ENCODE measurements around the gene TRAPPC5. TPM values are rescaled to one million over a fixed set of nuclear protein-coding genes. Genes with fewer than 3 reads are reported as not detected.

Gene TRAPPC5
- polyA plus RNA-seq, 1 of the 3 experiments (the other 2 are of a cell fraction), result 49.4 TPM

- no peak overlapping the region for H3K27ac ChIP-seq (ENCODE audit: low read depth in 2 of 2, low read length in 1 of 2)
- no peak overlapping the region for H3K4me3 ChIP-seq (ENCODE audit: low read depth in 2 of 2, low read length in 1 of 2)
- no peak for DNase-seq
- peaks cover 90% of the 10 kb centered on the region for H3K27me3 ChIP-seq (ENCODE audit: insufficient read depth)
- H3K4me1 ChIP-seq (ENCODE audit: control insufficient read depth in 1 of 2, insufficient read depth in 2 of 2, low read depth in 1 of 2, low read length in 1 of 2), result no peaks in the 10 kb centered on the region
- H3K9me2 ChIP-seq, result no peaks in the 10 kb centered on the region
- H3K9ac ChIP-seq, result no peak overlapping the region
- H3F3A ChIP-seq (replicated peaks; ENCODE audit: insufficient read depth), result no peaks in the 10 kb centered on the region
- H2AFZ ChIP-seq (ENCODE audit: low read depth), result no peak overlapping the region
- no peaks in the 10 kb centered on the region for H3K36me3 ChIP-seq (replicated peaks in 1 of 2; ENCODE audit: control insufficient read depth in 1 of 2, insufficient read depth in 2 of 2, low read length in 1 of 2)
- ChIA-PET POLR2A (no interaction called here), CTCF (interaction anchor here (0.8 to 3.0 kb wide), 3 partner anchors 17 to 129 kb away, joined by 3 to 13 read pairs (median 4); partner anchors contain the start of gene TRAPPC5)
- WGBS (ENCODE audit: low lambda C conversion rate), result 3% methylated on average over 10 of the region's 10 CpGs
- no peaks in the 10 kb centered on the region for H3K79me2 ChIP-seq (ENCODE audit: insufficient read depth)
- TF ChIP-seq GABPA (IDR thresholded peaks at IDR 0.05; ENCODE audit: low read depth) (no peak), USF2 (IDR thresholded peaks at IDR 0.05; ENCODE audit: borderline replicate concordance, low read depth, low read length) (no peak), EZH2phosphoT487 (IDR thresholded peaks at IDR 0.05; ENCODE audit: borderline replicate concordance, low read depth) (no peak), RXRA (IDR thresholded peaks at IDR 0.05; ENCODE audit: borderline replicate concordance, low read depth) (no peak)
- H3K4me2 ChIP-seq, result no peak overlapping the region
- no peaks in the 10 kb centered on the region for H4K20me1 ChIP-seq (ENCODE audit: insufficient read depth)
- no peaks in the 10 kb centered on the region for H3K9me3 ChIP-seq
Observed at GRCh38 chr19:7697721-7698287, 17.2 kb downstream of the TRAPPC5 start.

DNA sequence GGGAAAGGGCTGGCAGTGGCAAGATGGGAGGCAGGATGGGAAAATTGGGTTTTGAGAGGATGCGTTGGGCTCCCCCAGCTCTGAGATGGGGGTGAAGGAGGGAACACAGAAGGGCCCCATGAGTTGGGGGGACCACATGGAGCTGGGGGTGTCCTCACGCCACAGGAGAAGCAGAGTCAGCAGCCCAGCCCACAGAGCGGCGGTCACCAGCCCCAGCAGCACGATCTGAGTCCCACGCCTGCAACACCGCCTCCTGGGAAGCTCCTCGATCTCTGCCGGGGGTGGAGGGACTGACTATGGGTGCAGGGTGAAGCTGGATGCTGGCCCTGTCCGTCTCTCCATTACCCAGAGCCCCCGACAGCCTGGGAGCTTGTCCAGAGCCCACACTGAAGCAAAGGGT, 17.9 kb downstream of the TRAPPC5 start:
- DNase-seq, result no peak
- ChIA-PET POLR2A (no interaction called here), CTCF (interaction anchor here (3.0 kb wide), 1 partner anchor 18 kb away, joined by 13 read pairs; the partner anchor contains the start of gene TRAPPC5)
- Histone ChIP-seq H3K27ac (ENCODE audit: low read depth in 2 of 2, low read length in 1 of 2) (no peak overlapping the region), H3K9me3 (no peaks in the 10 kb centered on the region), H2AFZ (ENCODE audit: low read depth) (no peak overlapping the region), H4K20me1 (ENCODE audit: insufficient read depth) (no peaks in the 10 kb centered on the region), H3K9me2 (no peaks in the 10 kb centered on the region), H3K4me1 (ENCODE audit: control insufficient read depth in 1 of 2, insufficient read depth in 2 of 2, low read depth in 1 of 2, low read length in 1 of 2) (no peaks in the 10 kb centered on the region), H3K36me3 (replicated peaks in 1 of 2; ENCODE audit: control insufficient read depth in 1 of 2, insufficient read depth in 2 of 2, low read length in 1 of 2) (no peaks in the 10 kb centered on the region), H3K4me3 (ENCODE audit: low read depth in 2 of 2, low read length in 1 of 2) (no peak overlapping the region), H3F3A (replicated peaks; ENCODE audit: insufficient read depth) (no peaks in the 10 kb centered on the region), H3K4me2 (no peak overlapping the region), H3K27me3 (ENCODE audit: insufficient read depth) (peaks cover 88% of the 10 kb centered on the region), H3K79me2 (ENCODE audit: insufficient read depth) (no peaks in the 10 kb centered on the region), H3K9ac (no peak overlapping the region)
- TF ChIP-seq RXRA (IDR thresholded peaks at IDR 0.05; ENCODE audit: borderline replicate concordance, low read depth), result no peak
- no peak for TF ChIP-seq NRF1 (IDR thresholded peaks at IDR 0.05; ENCODE audit: low read depth, low read length)
- TF ChIP-seq TEAD4 (IDR thresholded peaks at IDR 0.05; ENCODE audit: borderline replicate concordance, insufficient read depth), result no peak
- no peak for TF ChIP-seq USF2 (IDR thresholded peaks at IDR 0.05; ENCODE audit: borderline replicate concordance, low read depth, low read length)
- TF ChIP-seq MXI1 (IDR thresholded peaks at IDR 0.05; ENCODE audit: low read depth, low read length), result no peak
- WGBS (ENCODE audit: low lambda C conversion rate), result 0% methylated on average over 1 of the region's 11 CpGs

- Histone ChIP-seq H3K9me3 (no peaks in the 10 kb centered on the region), H3K27me3 (ENCODE audit: insufficient read depth) (peaks cover 89% of the 10 kb centered on the region), H2AFZ (ENCODE audit: low read depth) (no peak overlapping the region), H4K20me1 (ENCODE audit: insufficient read depth) (no peaks in the 10 kb centered on the region), H3K27ac (ENCODE audit: low read depth in 2 of 2, low read length in 1 of 2) (no peak overlapping the region), H3K79me2 (ENCODE audit: insufficient read depth) (no peaks in the 10 kb centered on the region), H3K36me3 (replicated peaks in 1 of 2; ENCODE audit: control insufficient read depth in 1 of 2, insufficient read depth in 2 of 2, low read length in 1 of 2) (no peaks in the 10 kb centered on the region), H3K4me3 (ENCODE audit: low read depth in 2 of 2, low read length in 1 of 2) (no peak overlapping the region), H3K4me2 (no peak overlapping the region), H3F3A (replicated peaks; ENCODE audit: insufficient read depth) (no peaks in the 10 kb centered on the region), H3K9me2 (no peaks in the 10 kb centered on the region), H3K9ac (no peak overlapping the region), H3K4me1 (ENCODE audit: control insufficient read depth in 1 of 2, insufficient read depth in 2 of 2, low read depth in 1 of 2, low read length in 1 of 2) (no peaks in the 10 kb centered on the region)
- POLR2A ChIA-PET, result no interaction called here
- DNase-seq, result no peak
- 10% methylated on average over 2 of the region's 2 CpGs for WGBS (ENCODE audit: low lambda C conversion rate)
- CTCF ChIA-PET, result interaction anchor here (3.0 kb wide), 1 partner anchor 18 kb away, joined by 13 read pairs; the partner anchor contains the start of gene TRAPPC5
- TF ChIP-seq FOXM1 (IDR thresholded peaks at IDR 0.05; ENCODE audit: low read depth) (no peak), TAF1 (IDR thresholded peaks at IDR 0.05; ENCODE audit: borderline replicate concordance, low read depth, low read length) (no peak), TCF12 (IDR thresholded peaks at IDR 0.05) (no peak), SIN3A (IDR thresholded peaks at IDR 0.05; ENCODE audit: borderline replicate concordance, low read depth, low read length) (no peak)
Observed at GRCh38 chr19:7699003-7699402, 18.4 kb downstream of the TRAPPC5 start.
